HG02885 (cell line): Measurements from ENCODE around the gene PLOD1.
A peak's percentile ranks its signal among the peaks of the same experiment; 100 is the strongest.
"Not testable (repeated sequence)": the region's sequence is repeated elsewhere in the genome, so short reads cannot be mapped to it uniquely, and the experiment has no call there.

Experiments
- ATAC-seq: cut with Tn5 transposase; IDR thresholded peaks from one replicate; pipeline ENCODE4 v1.9.1; 2021; ENCODE audit warnings: mild to moderate bottlenecking; ENCODE audit not compliant: unreplicated experiment, poor library complexity

The PLOD1 gene

GRCh38 chr1:11912000-11912399, 22.5 kb upstream of the PLOD1 start:
- no peak for ATAC-seq

DNA sequence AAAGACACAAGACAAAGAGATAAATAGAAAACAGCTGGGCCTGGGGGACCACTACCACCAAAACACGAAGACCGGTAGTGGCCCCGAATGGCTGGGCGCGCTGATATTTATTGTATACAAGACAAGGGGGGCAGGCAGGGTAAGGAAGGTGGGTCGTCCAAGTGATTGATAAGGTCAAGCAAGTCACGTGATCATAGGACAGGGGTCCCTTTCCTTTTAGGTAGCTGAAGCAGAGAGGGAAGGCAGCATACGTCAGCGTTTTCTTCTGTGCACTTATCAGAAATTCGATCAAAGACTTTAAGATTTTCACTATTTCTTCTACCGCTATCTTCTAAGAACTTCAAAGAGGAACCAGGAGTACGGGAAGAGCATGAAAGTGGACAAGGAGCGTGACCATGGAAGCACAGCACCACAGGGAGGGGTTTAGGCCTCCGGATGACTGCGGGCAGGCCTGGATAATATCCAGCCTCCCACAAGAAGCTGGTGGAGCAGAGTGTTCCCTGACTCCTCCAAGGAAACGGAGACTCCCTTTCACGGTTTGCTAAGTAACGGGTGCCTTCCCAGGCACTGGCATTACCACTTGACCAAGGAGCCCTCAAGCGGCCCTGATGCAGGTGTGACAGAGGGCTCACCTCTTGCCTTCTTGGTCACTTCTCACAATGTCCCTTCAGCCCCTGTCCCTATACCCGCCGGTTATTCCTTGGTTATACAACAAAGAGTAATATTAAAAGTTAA, 21.9 kb upstream of the PLOD1 start:
- not testable (repeated sequence) for ATAC-seq

GRCh38 chr1:11913291-11913690, 21.2 kb upstream of the PLOD1 start:
- no peak for ATAC-seq

GRCh38 chr1:11914024-11914423, 20.5 kb upstream of the PLOD1 start:
- no peak for ATAC-seq

DNA sequence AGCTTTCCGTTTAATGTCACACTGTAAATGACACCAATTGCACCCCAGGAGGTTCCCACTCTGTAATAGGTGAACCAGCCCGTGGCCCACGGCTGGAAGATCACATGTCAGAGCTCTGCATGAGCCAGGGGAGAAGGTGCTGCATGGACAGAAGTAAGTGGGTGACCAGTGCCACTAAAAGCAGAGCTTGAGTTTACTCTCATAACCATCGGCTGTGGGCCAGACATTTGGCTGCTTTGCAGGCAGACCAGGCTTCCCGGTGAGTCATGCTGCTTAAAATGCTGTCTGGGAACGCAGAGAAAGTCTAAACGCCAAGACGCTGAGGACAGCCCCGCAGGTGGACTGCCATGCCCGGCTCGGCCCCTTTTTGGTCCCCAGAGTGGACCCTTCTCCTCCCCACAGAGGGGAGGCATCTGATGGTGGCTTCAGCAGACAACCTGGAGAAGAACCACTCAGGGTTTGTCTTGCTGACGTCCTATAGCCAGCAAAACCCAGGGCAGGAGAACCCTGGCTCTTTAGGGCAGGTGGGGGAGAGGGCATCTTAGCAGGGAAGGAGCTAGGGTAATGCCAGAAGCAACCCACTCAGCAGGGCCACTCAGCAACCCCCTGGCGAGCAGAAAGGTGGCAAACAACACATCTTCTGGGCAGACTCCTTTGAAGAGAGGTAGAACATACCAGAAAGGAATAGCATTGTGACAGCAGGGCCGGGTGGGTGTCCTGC, 15.6 kb upstream of the PLOD1 start:
- no peak for ATAC-seq

GRCh38 chr1:11919621-11920020, 14.9 kb upstream of the PLOD1 start:
- no peak for ATAC-seq

- ATAC-seq = no peak
These were observed 14.1 kb upstream of the PLOD1 start for GRCh38 chr1:11920239-11920903.

DNA sequence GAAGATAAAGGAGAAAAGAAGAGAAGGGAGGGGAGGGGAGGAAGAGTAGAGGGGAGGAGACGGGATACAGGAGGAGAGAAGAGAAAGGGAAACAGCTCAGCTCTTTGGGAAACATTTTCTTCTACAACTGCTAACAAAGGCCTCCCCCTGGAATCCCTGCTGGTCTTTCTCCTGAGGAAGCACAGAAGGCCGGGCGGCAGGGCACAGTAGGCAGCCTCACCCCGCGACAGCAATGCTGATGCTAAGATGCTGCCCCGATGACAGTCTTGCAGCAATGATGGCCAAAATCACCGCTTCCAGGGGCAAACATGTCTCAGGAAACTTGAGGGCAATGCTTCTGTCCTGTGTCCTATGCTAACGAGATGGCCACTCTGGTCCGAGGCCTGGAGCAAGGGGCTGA, 13.5 kb upstream of the PLOD1 start:
- ATAC-seq = no peak

GRCh38 chr1:11923069-11923826, 11.3 kb upstream of the PLOD1 start:
- ATAC-seq = no peak

DNA sequence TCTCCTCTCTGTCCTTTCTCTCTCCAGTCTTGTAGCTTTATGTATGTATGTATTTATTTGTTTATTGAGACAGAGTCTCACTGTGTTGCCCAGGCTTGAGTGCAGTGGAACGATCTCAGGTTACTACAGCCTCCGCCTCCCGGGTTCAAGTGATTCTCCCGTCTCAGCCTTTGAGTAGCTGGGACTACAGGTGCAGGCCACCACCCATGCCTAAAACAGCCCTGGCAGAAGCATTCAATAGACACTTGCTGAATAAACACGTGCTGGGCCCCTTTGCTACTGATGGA, 10.7 kb upstream of the PLOD1 start:
- no peak for ATAC-seq

DNA sequence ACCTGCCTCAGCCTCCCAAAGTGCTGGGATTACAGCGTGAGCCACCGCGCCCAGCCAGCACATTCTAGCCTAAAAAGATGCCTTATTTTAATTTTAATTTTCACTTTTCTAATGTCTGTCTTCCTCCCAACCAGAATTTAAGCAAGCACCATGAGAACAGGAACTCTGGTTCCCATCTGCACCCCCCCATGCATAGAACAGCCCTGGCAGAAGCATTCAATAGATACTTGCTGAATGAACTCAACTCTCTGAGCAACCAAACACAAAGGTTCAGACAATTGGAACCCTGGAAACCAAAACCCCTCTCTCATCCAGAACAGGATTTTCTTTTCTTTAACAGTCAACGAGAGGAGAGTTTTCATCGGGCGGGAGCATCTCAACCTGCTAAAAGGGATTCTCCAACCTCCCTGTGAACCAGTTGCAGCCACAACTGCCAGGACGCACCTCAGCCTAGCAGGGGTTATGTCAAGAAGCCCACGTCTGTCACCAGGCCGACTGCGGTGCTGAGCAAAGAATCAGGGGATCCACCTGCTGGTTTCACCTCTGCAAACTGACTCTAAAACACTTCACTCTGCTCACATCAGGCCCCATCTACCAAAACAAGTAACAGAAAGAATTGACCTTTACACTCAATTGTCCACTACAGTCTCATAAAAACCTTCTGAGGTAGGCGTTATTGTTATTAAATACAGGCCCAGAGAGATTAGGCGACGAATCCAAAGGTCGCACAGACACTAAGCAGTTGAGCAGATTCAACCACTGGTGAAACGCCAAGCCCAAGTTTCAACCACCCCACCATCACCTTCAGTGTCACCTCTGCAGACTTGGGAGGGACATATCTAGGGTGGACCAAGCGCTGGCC, 10.0 kb upstream of the PLOD1 start:
- no peak for ATAC-seq

- ATAC-seq = peak; percentile 31
These were observed 9.2 kb upstream of the PLOD1 start for GRCh38 chr1:11925196-11925937.

- peak; percentile 25 for ATAC-seq
These were observed 8.6 kb upstream of the PLOD1 start for GRCh38 chr1:11925938-11926292.

DNA sequence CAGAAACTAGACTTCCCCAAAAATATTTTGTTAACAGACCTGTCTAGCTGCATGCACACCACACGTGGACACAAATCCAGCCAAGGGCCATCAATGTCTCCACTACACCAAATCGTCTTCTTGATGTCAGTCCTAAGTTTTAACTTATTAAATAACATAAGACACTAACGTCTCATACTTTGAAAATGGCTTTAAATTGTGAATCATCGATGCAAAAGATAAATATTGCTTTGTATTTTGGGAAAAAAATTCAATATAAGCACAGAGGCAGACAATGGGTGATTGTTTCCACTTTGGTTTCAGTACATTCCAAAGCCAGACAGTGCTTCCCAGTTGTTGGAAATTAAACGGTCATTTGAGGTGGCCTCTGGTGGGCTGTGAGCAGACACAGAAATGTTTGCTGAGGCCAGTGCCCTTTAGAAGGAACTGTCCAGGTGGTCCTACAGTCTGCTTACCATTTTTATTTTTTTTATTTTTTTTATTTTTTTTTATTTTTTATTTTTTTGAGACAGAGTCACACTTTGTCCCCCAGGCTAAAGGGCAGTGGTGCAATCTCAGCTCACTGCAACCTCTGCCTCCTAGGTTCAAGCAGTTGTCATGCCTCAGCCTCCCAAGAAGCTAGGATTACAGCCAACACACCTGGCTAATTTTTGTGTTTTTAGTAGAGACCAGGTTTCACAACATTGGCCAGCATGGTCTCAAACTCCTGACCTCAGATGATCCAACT, 6.5 kb upstream of the PLOD1 start:
- no peak for ATAC-seq

DNA sequence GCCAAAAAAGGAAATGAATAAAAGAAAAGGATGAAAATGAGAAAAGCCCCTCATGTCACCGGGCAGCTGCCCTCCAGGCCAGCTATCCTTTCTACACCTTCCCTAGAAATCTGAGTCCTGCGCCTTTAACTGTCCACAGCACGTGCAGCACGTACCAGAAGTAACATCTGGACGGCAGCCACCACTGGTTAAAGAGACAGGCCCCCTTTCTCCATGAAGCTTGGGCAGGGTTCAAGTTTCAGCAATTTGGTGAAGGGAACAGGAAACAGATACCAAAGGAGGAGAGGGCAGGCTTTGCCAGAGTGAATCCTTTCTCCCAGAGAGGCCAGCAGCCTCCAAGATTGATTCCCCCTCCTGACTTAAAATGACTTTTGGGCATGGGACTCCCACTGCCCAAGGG, 4.7 kb upstream of the PLOD1 start:
- no peak for ATAC-seq

GRCh38 chr1:11930571-11931445, 3.7 kb upstream of the PLOD1 start:
- no peak for ATAC-seq

DNA sequence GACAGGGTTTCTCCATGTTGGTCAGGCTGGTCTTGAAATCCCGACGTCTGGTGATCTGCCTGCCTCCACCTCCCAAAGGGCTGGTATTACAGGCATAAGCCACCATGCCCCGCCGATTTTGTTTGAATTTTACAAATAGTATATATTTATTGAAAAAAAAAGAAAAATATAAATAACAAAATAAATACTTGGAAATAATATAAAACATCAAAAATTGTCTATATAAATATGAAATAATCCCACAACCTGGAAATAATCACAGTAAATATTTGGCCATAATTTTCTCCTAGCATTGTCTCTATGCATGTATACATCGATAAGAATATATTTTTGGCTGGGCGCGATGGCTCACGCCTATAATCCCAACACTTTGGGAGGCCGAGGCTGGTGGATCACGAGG, 2.7 kb upstream of the PLOD1 start:
- ATAC-seq = no peak

- ATAC-seq = no peak
These were observed 518 bp downstream of the PLOD1 start for GRCh38 chr1:11935057-11935412.
